ENCODE data around the gene TAS2R30. TPM values are rescaled to one million over a fixed set of nuclear protein-coding genes. Genes with fewer than 3 reads are reported as not detected.
A peak's percentile ranks its signal among the peaks of the same experiment; 100 is the strongest.

Gene TAS2R30, protein sequence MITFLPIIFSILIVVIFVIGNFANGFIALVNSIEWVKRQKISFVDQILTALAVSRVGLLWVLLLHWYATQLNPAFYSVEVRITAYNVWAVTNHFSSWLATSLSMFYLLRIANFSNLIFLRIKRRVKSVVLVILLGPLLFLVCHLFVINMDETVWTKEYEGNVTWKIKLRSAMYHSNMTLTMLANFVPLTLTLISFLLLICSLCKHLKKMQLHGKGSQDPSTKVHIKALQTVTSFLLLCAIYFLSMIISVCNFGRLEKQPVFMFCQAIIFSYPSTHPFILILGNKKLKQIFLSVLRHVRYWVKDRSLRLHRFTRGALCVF
- total RNA-seq (4.3 TPM), polyA plus RNA-seq (ENCODE audit: insufficient read depth in 1 of 8, insufficient read length in 8 of 8, low replicate concordance in 1 of 8) (under 1 TPM in 4 of 8 donors, not detected in 4; 0.10 to 0.29 (median 0.18) TPM)
- long read RNA-seq, donor 1 = 0 reads
- long read RNA-seq, donor 2 = 0 reads
- long read RNA-seq, donor 3 = 0 reads
- long read RNA-seq, donor 4 = 0 reads
- long read RNA-seq, donor 5 = 0 reads
- long read RNA-seq, donor 6 = 0 reads
- long read RNA-seq, donor 7 = 0 reads
- long read RNA-seq, donor 8 = 0 reads
- long read RNA-seq, donor 9 = 0 reads
- long read RNA-seq, donor 10 = 0 reads
- long read RNA-seq, donor 11 = 0 reads

DNA sequence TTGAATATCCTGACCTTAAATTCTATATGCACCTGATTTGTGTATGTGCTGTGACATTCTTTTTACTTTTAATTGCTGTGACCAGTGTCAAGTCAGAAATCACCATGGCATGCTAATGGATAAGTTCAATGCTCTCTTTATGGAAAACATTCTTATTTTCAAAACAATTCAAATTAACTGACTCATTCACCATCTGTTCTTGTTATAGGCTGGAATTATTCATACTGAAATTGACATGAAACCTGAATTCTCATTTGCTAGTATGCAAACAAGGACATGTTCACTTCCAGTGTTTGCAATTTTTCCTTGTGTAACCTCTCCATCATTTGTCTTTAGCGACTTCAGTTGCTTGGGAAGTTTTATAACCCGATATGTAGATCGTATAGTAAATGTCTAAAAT, at the start of gene TAS2R30:
Gene TAS2R30 (minus strand): TSS at position 340 of the 400 bp plus-strand sequence. CDS start 400 bp downstream, outside the sequence.
- H3K36me3 ChIP-seq (ENCODE audit: control insufficient read depth, insufficient read depth, low read length) = no peaks in the 10 kb centered on the region

GRCh38 chr12:11183011-11183410, 48.6 kb upstream of the TAS2R30 start:
- H3K27me3 ChIP-seq (ENCODE audit: control insufficient read depth, insufficient read depth, low read length) = no peaks in the 10 kb centered on the region
- DNase-seq = no peak
- H3K36me3 ChIP-seq (ENCODE audit: control insufficient read depth, insufficient read depth, low read length) = no peaks in the 10 kb centered on the region
- H3K4me3 ChIP-seq (ENCODE audit: low read length) = no peak overlapping the region
- no peaks in the 10 kb centered on the region for H3K9me3 ChIP-seq (replicated peaks; ENCODE audit: control insufficient read depth, low read depth, low read length)
- no peaks in the 10 kb centered on the region for H3K4me1 ChIP-seq (ENCODE audit: control insufficient read depth, insufficient read depth, low read length)
- no peak overlapping the region for H3K27ac ChIP-seq (ENCODE audit: low read length)

More for the DNA sequence above, at the start of gene TAS2R30:
- no peak for DNase-seq
- H3K4me3 ChIP-seq (ENCODE audit: low read length) = no peak within 1 kb of the TSS
- H3K4me1 ChIP-seq (ENCODE audit: control insufficient read depth, insufficient read depth, low read length) = no peaks in the 10 kb centered on the region
- no peak within 1 kb of the TSS for H3K27ac ChIP-seq (ENCODE audit: low read length)
- no CpG with 5 or more reads among the region's 3 CpGs for WGBS (ENCODE audit: insufficient coverage)
- no peaks in the 10 kb centered on the region for H3K27me3 ChIP-seq (ENCODE audit: control insufficient read depth, insufficient read depth, low read length)
- no peaks in the 10 kb centered on the region for H3K9me3 ChIP-seq (replicated peaks; ENCODE audit: control insufficient read depth, low read depth, low read length)

- no peaks in the 10 kb centered on the region for H3K4me1 ChIP-seq (ENCODE audit: control insufficient read depth, insufficient read depth, low read length)
- H3K4me3 ChIP-seq (ENCODE audit: low read length) = no peak overlapping the region
- no peaks in the 10 kb centered on the region for H3K9me3 ChIP-seq (replicated peaks; ENCODE audit: control insufficient read depth, low read depth, low read length)
- no peaks in the 10 kb centered on the region for H3K36me3 ChIP-seq (ENCODE audit: control insufficient read depth, insufficient read depth, low read length)
- H3K27me3 ChIP-seq (ENCODE audit: control insufficient read depth, insufficient read depth, low read length) = no peaks in the 10 kb centered on the region
- no peak overlapping the region for H3K27ac ChIP-seq (ENCODE audit: low read length)
- DNase-seq = no peak
These were observed 48.1 kb upstream of the TAS2R30 start for GRCh38 chr12:11182529-11182928.

DNA sequence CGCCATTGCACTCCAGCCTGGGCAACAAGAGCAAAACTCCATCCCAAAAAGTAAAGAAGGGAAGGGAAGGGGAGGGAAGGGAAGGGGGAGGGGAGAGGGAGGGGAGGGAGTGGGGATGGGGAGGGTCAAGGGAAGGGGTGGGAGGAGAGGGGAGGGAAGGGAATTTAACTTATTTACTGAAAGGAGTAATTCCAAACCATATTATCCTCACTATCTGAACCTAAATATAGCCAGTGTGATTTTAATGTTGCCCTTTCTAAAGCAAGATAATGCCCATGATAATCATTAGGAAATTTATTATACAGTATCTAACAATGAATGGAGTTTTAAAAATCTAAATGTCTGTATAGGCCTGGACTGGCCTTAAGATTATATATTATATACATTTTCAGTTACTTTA, 43.8 kb upstream of the TAS2R30 start:
- H3K27ac ChIP-seq (ENCODE audit: low read length) = no peak overlapping the region
- H3K27me3 ChIP-seq (ENCODE audit: control insufficient read depth, insufficient read depth, low read length) = no peaks in the 10 kb centered on the region
- no CpG with 5 or more reads among the region's 1 CpG for WGBS (ENCODE audit: insufficient coverage)
- H3K4me3 ChIP-seq (ENCODE audit: low read length) = no peak overlapping the region
- no peak for DNase-seq
- H3K9me3 ChIP-seq (replicated peaks; ENCODE audit: control insufficient read depth, low read depth, low read length) = no peaks in the 10 kb centered on the region
- H3K36me3 ChIP-seq (ENCODE audit: control insufficient read depth, insufficient read depth, low read length) = no peaks in the 10 kb centered on the region
- no peaks in the 10 kb centered on the region for H3K4me1 ChIP-seq (ENCODE audit: control insufficient read depth, insufficient read depth, low read length)

GRCh38 chr12:11174022-11174421, 39.6 kb upstream of the TAS2R30 start:
- DNase-seq = no peak
- peaks cover 6% of the 10 kb centered on the region for H3K4me1 ChIP-seq (ENCODE audit: control insufficient read depth, insufficient read depth, low read length)
- H3K4me3 ChIP-seq (ENCODE audit: low read length) = no peak overlapping the region
- H3K9me3 ChIP-seq (replicated peaks; ENCODE audit: control insufficient read depth, low read depth, low read length) = no peaks in the 10 kb centered on the region
- no peak overlapping the region for H3K27ac ChIP-seq (ENCODE audit: low read length)
- H3K27me3 ChIP-seq (ENCODE audit: control insufficient read depth, insufficient read depth, low read length) = no peaks in the 10 kb centered on the region
- no peaks in the 10 kb centered on the region for H3K36me3 ChIP-seq (ENCODE audit: control insufficient read depth, insufficient read depth, low read length)
- no CpG with 5 or more reads among the region's 2 CpGs for WGBS (ENCODE audit: insufficient coverage)

DNA sequence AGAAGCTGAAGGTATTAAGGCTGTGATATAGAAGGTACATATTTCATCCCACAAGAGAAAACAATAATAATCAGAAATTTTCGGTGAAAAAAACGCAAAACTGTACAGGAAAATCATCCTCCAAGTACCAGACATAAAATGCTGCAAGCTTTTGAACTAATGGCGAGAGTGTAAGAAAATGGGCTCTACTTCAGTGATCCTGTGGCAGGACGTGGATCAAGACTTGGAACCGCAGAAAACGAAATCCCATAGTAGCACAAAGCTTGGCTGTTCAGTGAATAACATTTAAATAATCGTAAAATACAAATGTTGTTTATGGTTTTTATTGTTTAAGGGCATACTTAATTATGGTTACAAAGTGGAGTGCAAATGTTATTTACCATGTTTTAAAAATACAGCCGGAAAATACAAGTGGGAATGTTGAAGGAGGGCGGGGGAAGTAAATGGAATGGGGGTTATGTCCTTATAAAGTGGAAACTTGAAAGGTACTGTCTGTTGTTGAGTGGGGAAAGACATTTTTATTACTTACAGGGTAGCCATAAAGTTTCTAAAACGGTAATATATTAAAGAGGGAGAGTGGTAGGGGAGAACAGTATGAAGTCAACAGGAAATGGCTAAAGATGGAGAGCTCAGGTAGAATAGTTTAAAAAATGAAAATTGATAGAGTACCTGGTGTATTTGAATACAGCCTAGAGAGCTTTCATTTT, 37.7 kb upstream of the TAS2R30 start:
- Histone ChIP-seq H3K4me1 (ENCODE audit: control insufficient read depth, insufficient read depth, low read length) (peaks cover 6% of the 10 kb centered on the region), H3K9me3 (replicated peaks; ENCODE audit: control insufficient read depth, low read depth, low read length) (no peaks in the 10 kb centered on the region), H3K27ac (ENCODE audit: low read length) (peak overlapping the region; percentile 96), H3K4me3 (ENCODE audit: low read length) (peak overlapping the region; percentile 66), H3K27me3 (ENCODE audit: control insufficient read depth, insufficient read depth, low read length) (no peaks in the 10 kb centered on the region), H3K36me3 (ENCODE audit: control insufficient read depth, insufficient read depth, low read length) (no peaks in the 10 kb centered on the region)
- DNase-seq = peak; percentile 57
- WGBS (ENCODE audit: insufficient coverage) = 0% methylated on average over 2 of the region's 10 CpGs

DNA sequence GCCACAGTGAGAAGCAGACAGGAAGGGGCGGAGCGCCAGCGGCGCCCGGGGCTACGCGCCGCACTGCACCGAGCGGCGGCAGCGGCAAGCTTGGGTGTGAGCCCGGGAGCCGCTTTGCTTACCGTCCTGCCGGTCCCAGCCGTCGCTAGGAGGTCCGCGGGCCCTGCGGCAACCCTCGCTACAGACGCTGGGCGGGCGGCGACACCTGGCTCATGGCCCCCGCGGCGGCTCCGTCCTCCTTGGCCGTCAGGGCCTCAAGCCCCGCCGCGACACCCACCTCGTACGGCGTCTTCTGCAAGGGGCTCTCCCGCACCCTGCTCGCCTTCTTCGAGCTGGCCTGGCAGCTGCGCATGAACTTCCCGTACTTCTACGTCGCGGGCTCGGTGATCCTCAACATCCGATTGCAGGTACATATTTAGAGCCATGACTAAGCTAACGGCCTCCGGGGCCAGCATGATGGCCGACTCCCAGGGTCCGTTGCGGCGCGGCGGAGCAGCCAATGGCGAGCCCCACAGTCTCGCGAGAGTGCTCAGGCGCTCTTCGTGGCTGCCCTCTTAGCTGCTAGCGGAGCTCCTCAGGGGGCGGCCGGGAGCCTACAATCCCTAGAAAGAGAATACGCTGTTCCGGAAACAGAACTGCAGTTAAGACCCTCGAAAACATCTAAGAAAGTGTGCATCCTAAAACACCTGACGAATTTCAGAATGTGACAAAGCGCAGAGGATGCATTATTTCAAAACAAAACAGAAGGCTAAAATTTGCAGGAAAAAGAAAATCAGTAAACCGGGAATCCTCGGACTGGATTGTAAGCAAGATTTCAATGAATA, 36.9 kb upstream of the TAS2R30 start, which contains the start of gene SMIM10L1:
Gene SMIM10L1 (plus strand): TSS at position 50 of the 824 bp plus-strand sequence. CDS start 163 bp downstream, at position 213.
- Histone ChIP-seq H3K27ac (ENCODE audit: low read length) (peak within 1 kb of the TSS; percentile 96), H3K4me1 (ENCODE audit: control insufficient read depth, insufficient read depth, low read length) (peaks cover 6% of the 10 kb centered on the region), H3K4me3 (ENCODE audit: low read length) (peak within 1 kb of the TSS; percentile 66), H3K27me3 (ENCODE audit: control insufficient read depth, insufficient read depth, low read length) (no peaks in the 10 kb centered on the region), H3K9me3 (replicated peaks; ENCODE audit: control insufficient read depth, low read depth, low read length) (no peaks in the 10 kb centered on the region), H3K36me3 (ENCODE audit: control insufficient read depth, insufficient read depth, low read length) (peaks cover under 1% of the 10 kb centered on the region)
- peak; percentile 98 for DNase-seq
- under 1% methylated on average over 68 of the region's 70 CpGs for WGBS (ENCODE audit: insufficient coverage)

- Histone ChIP-seq H3K27me3 (ENCODE audit: control insufficient read depth, insufficient read depth, low read length) (no peaks in the 10 kb centered on the region), H3K4me1 (ENCODE audit: control insufficient read depth, insufficient read depth, low read length) (peaks cover 6% of the 10 kb centered on the region), H3K36me3 (ENCODE audit: control insufficient read depth, insufficient read depth, low read length) (peaks cover 7% of the 10 kb centered on the region), H3K27ac (ENCODE audit: low read length) (peak overlapping the region; percentile 96), H3K9me3 (replicated peaks; ENCODE audit: control insufficient read depth, low read depth, low read length) (no peaks in the 10 kb centered on the region), H3K4me3 (ENCODE audit: low read length) (peak overlapping the region; percentile 66)
- 0% methylated on average over 2 of the region's 4 CpGs for WGBS (ENCODE audit: insufficient coverage)
- no peak for DNase-seq
These were observed 36.3 kb upstream of the TAS2R30 start for GRCh38 chr12:11170810-11171144.

- H3K27ac ChIP-seq (ENCODE audit: low read length) = no peak overlapping the region
- peaks cover 17% of the 10 kb centered on the region for H3K36me3 ChIP-seq (ENCODE audit: control insufficient read depth, insufficient read depth, low read length)
- H3K4me1 ChIP-seq (ENCODE audit: control insufficient read depth, insufficient read depth, low read length) = peaks cover 6% of the 10 kb centered on the region
- DNase-seq = no peak
- H3K9me3 ChIP-seq (replicated peaks; ENCODE audit: control insufficient read depth, low read depth, low read length) = no peaks in the 10 kb centered on the region
- H3K27me3 ChIP-seq (ENCODE audit: control insufficient read depth, insufficient read depth, low read length) = no peaks in the 10 kb centered on the region
- no peak overlapping the region for H3K4me3 ChIP-seq (ENCODE audit: low read length)
These were observed 31.9 kb upstream of the TAS2R30 start for GRCh38 chr12:11166300-11166699.

- Histone ChIP-seq H3K9me3 (replicated peaks; ENCODE audit: control insufficient read depth, low read depth, low read length) (no peaks in the 10 kb centered on the region), H3K36me3 (ENCODE audit: control insufficient read depth, insufficient read depth, low read length) (peaks cover 20% of the 10 kb centered on the region), H3K27me3 (ENCODE audit: control insufficient read depth, insufficient read depth, low read length) (no peaks in the 10 kb centered on the region), H3K4me3 (ENCODE audit: low read length) (no peak overlapping the region), H3K27ac (ENCODE audit: low read length) (no peak overlapping the region), H3K4me1 (ENCODE audit: control insufficient read depth, insufficient read depth, low read length) (peaks cover 3% of the 10 kb centered on the region)
- no peak for DNase-seq
These were observed 29.9 kb upstream of the TAS2R30 start for GRCh38 chr12:11164384-11164783.

All from muscle of leg (tissue), 16 donors.